GM23338 (cell line): ENCODE data around the gene FARS2.

Experiments used
- EZH2 ChIP-seq: fragments of 200-600 bp; sonication (generic); IDR thresholded peaks from one replicate; pipeline ENCODE4 v1.8.0; 2017; ENCODE audit warnings: antibody characterized with exemption, mild to moderate bottlenecking, low read depth; ENCODE audit not compliant: unreplicated experiment
- POLR2AphosphoS5 ChIP-seq: IDR thresholded peaks from 2 replicates; pipeline ENCODE4 v1.6.1; 2016; ENCODE audit warnings: antibody characterized with exemption, low read depth
- TF ChIP-seq, protein P1 (sequence below), 2 experiments: fragments of 200-600 bp in 1 of 2; sonication (generic) in 1 of 2; conservative IDR thresholded peaks; 2 replicates each; pipeline versions ENCODE4 v1.5.1 to v1.6.1; 2016 to 2017; ENCODE audit warnings: antibody characterized with exemption in 2 of 2, low read depth in 2 of 2, mild to moderate bottlenecking in 2 of 2, moderate library complexity in 1 of 2
- TF ChIP-seq, protein P2 (sequence below): IDR thresholded peaks from one replicate; pipeline ENCODE4 v1.6.1; 2018; ENCODE audit warnings: antibody characterized with exemption; ENCODE audit not compliant: unreplicated experiment
- TF ChIP-seq, protein P3 (sequence below): fragments of 250-450 bp; sonication (Bioruptor Pico); IDR thresholded peaks from 2 replicates; pipeline ENCODE4 v1.5.0; 2020; ENCODE audit warnings: mild to moderate bottlenecking, moderate library complexity

DNA sequence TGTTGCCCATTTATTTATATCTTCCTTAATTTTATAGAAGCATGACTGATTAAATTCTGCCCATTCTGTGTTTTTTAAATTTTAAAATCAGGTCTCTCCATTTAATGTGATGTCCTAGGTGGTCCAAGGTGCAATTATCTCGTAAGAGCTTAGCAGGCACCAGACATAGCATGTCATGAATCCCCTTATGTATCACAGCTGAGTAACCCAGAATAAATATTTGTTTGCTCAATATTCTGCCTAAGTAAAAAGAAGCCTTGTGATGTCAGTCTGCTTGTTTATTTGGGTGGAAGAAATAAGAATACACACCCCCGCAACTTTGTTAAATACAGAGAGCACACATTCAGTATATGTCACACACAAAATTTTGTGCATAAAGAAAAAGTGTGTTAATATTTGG is 211.3 kb downstream of the FARS2 start:
- TF ChIP-seq, protein P1, sequence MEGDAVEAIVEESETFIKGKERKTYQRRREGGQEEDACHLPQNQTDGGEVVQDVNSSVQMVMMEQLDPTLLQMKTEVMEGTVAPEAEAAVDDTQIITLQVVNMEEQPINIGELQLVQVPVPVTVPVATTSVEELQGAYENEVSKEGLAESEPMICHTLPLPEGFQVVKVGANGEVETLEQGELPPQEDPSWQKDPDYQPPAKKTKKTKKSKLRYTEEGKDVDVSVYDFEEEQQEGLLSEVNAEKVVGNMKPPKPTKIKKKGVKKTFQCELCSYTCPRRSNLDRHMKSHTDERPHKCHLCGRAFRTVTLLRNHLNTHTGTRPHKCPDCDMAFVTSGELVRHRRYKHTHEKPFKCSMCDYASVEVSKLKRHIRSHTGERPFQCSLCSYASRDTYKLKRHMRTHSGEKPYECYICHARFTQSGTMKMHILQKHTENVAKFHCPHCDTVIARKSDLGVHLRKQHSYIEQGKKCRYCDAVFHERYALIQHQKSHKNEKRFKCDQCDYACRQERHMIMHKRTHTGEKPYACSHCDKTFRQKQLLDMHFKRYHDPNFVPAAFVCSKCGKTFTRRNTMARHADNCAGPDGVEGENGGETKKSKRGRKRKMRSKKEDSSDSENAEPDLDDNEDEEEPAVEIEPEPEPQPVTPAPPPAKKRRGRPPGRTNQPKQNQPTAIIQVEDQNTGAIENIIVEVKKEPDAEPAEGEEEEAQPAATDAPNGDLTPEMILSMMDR (conservative IDR thresholded peaks at IDR 0.05; ENCODE audit: low read depth in 2 of 2), result no peak
- no peak for TF ChIP-seq EZH2
- TF ChIP-seq POLR2AphosphoS5, result no peak
- TF ChIP-seq, protein P2, sequence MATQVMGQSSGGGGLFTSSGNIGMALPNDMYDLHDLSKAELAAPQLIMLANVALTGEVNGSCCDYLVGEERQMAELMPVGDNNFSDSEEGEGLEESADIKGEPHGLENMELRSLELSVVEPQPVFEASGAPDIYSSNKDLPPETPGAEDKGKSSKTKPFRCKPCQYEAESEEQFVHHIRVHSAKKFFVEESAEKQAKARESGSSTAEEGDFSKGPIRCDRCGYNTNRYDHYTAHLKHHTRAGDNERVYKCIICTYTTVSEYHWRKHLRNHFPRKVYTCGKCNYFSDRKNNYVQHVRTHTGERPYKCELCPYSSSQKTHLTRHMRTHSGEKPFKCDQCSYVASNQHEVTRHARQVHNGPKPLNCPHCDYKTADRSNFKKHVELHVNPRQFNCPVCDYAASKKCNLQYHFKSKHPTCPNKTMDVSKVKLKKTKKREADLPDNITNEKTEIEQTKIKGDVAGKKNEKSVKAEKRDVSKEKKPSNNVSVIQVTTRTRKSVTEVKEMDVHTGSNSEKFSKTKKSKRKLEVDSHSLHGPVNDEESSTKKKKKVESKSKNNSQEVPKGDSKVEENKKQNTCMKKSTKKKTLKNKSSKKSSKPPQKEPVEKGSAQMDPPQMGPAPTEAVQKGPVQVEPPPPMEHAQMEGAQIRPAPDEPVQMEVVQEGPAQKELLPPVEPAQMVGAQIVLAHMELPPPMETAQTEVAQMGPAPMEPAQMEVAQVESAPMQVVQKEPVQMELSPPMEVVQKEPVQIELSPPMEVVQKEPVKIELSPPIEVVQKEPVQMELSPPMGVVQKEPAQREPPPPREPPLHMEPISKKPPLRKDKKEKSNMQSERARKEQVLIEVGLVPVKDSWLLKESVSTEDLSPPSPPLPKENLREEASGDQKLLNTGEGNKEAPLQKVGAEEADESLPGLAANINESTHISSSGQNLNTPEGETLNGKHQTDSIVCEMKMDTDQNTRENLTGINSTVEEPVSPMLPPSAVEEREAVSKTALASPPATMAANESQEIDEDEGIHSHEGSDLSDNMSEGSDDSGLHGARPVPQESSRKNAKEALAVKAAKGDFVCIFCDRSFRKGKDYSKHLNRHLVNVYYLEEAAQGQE, result no peak
- TF ChIP-seq, protein P3, sequence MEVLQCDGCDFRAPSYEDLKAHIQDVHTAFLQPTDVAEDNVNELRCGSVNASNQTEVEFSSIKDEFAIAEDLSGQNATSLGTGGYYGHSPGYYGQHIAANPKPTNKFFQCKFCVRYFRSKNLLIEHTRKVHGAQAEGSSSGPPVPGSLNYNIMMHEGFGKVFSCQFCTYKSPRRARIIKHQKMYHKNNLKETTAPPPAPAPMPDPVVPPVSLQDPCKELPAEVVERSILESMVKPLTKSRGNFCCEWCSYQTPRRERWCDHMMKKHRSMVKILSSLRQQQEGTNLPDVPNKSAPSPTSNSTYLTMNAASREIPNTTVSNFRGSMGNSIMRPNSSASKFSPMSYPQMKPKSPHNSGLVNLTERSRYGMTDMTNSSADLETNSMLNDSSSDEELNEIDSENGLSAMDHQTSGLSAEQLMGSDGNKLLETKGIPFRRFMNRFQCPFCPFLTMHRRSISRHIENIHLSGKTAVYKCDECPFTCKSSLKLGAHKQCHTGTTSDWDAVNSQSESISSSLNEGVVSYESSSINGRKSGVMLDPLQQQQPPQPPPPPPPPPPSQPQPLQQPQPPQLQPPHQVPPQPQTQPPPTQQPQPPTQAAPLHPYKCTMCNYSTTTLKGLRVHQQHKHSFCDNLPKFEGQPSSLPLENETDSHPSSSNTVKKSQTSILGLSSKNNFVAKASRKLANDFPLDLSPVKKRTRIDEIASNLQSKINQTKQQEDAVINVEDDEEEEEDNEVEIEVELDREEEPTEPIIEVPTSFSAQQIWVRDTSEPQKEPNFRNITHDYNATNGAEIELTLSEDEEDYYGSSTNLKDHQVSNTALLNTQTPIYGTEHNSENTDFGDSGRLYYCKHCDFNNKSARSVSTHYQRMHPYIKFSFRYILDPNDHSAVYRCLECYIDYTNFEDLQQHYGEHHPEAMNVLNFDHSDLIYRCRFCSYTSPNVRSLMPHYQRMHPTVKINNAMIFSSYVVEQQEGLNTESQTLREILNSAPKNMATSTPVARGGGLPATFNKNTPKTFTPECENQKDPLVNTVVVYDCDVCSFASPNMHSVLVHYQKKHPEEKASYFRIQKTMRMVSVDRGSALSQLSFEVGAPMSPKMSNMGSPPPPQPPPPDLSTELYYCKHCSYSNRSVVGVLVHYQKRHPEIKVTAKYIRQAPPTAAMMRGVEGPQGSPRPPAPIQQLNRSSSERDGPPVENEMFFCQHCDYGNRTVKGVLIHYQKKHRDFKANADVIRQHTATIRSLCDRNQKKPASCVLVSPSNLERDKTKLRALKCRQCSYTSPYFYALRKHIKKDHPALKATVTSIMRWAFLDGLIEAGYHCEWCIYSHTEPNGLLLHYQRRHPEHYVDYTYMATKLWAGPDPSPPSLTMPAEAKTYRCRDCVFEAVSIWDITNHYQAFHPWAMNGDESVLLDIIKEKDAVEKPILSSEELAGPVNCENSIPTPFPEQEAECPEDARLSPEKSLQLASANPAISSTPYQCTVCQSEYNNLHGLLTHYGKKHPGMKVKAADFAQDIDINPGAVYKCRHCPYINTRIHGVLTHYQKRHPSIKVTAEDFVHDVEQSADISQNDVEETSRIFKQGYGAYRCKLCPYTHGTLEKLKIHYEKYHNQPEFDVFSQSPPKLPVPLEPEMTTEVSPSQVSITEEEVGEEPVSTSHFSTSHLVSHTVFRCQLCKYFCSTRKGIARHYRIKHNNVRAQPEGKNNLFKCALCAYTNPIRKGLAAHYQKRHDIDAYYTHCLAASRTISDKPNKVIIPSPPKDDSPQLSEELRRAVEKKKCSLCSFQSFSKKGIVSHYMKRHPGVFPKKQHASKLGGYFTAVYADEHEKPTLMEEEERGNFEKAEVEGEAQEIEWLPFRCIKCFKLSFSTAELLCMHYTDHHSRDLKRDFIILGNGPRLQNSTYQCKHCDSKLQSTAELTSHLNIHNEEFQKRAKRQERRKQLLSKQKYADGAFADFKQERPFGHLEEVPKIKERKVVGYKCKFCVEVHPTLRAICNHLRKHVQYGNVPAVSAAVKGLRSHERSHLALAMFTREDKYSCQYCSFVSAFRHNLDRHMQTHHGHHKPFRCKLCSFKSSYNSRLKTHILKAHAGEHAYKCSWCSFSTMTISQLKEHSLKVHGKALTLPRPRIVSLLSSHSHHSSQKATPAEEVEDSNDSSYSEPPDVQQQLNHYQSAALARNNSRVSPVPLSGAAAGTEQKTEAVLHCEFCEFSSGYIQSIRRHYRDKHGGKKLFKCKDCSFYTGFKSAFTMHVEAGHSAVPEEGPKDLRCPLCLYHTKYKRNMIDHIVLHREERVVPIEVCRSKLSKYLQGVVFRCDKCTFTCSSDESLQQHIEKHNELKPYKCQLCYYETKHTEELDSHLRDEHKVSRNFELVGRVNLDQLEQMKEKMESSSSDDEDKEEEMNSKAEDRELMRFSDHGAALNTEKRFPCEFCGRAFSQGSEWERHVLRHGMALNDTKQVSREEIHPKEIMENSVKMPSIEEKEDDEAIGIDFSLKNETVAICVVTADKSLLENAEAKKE, result no peak
